Measurements from ENCODE around the gene MAP3K21.

- TF ChIP-seq CTCF (optimal IDR thresholded peaks at IDR 0.05 in 1 of 3, IDR thresholded peaks at IDR 0.05 in 1 of 3, conservative IDR thresholded peaks at IDR 0.05 in 1 of 3; ENCODE audit: extremely low read depth in 1 of 3, insufficient read depth in 2 of 3, low read length in 3 of 3), result no peak
- TF ChIP-seq EZH2 (IDR thresholded peaks at IDR 0.05; ENCODE audit: low read length), result no peak
These were observed 62.4 kb downstream of the MAP3K21 start for GRCh38 chr1:233389893-233390292.

Measured in keratinocyte (primary cell).